ACC112 (cell line): ENCODE measurements around the gene PNPLA8.
"Not testable (repeated sequence)": the region's sequence is repeated elsewhere in the genome, so short reads cannot be mapped to it uniquely, and the experiment has no call there.

ENCODE experiments used
- H2AFZ ChIP-seq: fragments of 200-600 bp; sonication (generic); one replicate; pipeline ENCODE4 v1.6.0; 2017; ENCODE audit warnings: antibody characterized with exemption, low read length; ENCODE audit not compliant: unreplicated experiment
- H3K27ac ChIP-seq: fragments of 200-600 bp; sonication (generic); 2 replicates; pipeline ENCODE4 v1.5.1; 2014; ENCODE audit warnings: low read depth, mild to moderate bottlenecking, antibody characterized with exemption, low read length, moderate library complexity
- H3K27me3 ChIP-seq: fragments of 200-600 bp; sonication (generic); 2 replicates; pipeline ENCODE4 v1.6.1; 2014; ENCODE audit warnings: mild to moderate bottlenecking, antibody characterized with exemption, low read length, moderate library complexity, mixed read lengths; ENCODE audit not compliant: insufficient read depth
- H3K36me3 ChIP-seq: fragments of 200-600 bp; sonication (generic); 2 replicates; pipeline ENCODE4 v1.6.1; 2016; ENCODE audit warnings: mild to moderate bottlenecking, antibody characterized with exemption, low read length, moderate library complexity, mixed read lengths; ENCODE audit not compliant: insufficient read depth
- H3K4me1 ChIP-seq: fragments of 200-600 bp; sonication (generic); one replicate; pipeline ENCODE4 v1.6.1; 2016; ENCODE audit warnings: low read length, mixed read lengths; ENCODE audit not compliant: insufficient read depth, unreplicated experiment, control insufficient read depth
- H3K4me3 ChIP-seq: fragments of 200-600 bp; sonication (generic); 2 replicates; pipeline ENCODE4 v1.5.1; 2014; ENCODE audit warnings: mild to moderate bottlenecking, low read depth, low read length
- H3K79me2 ChIP-seq: fragments of 200-600 bp; sonication (generic); one replicate; pipeline ENCODE4 v1.6.0; 2016; ENCODE audit warnings: low read length; ENCODE audit not compliant: control insufficient read depth, unreplicated experiment, insufficient read depth

Gene PNPLA8

DNA sequence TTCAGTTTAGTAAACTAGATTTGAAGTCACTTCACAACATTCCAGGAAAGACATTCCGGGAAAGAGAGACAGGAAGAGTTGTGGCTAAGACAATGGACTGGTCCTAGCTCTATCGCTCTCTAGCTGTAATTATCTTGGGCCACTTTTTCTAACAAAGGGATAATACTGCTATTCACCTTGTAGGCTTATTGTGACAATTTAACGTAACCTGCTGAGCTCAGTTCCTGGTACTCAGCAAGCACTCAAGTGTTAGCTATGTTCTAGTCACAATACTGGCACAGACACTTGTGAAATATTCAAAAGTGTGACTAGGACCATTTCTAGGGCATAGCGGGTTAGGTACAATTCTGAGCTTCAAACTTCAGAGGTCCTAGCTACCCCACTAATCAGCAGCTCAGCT lies 57.7 kb downstream of the PNPLA8 start:
- H3K4me1 ChIP-seq = peaks cover 5% of the 10 kb centered on the region
- H3K27me3 ChIP-seq = no peaks in the 10 kb centered on the region
- no peak overlapping the region for H3K27ac ChIP-seq
- H3K4me3 ChIP-seq = no peak overlapping the region
- H2AFZ ChIP-seq = no peak overlapping the region
- H3K79me2 ChIP-seq = no peaks in the 10 kb centered on the region
- no peaks in the 10 kb centered on the region for H3K36me3 ChIP-seq

DNA sequence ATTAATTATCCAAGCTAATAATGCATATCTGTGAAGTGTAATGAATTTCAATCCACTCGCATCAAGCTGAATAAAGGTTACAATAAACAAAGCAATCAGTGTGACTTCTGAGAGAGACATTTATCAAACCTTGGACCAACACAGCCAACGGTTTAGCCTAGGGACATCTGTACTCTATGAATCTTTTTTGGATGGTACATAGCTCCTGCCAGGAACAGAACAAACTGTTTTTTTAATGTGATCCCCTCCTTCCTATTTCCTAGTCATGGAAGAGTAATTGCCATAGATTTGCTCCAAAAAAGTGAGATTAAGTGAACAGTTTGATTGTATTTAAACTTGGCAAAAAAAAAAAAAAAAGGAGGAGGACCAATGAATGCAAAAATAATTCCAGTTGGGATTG lies 58.5 kb downstream of the PNPLA8 start:
- Histone ChIP-seq H3K4me3 (no peak overlapping the region), H3K27me3 (no peaks in the 10 kb centered on the region), H3K36me3 (no peaks in the 10 kb centered on the region), H3K79me2 (no peaks in the 10 kb centered on the region), H3K4me1 (peaks cover 5% of the 10 kb centered on the region), H3K27ac (no peak overlapping the region), H2AFZ (no peak overlapping the region)

DNA sequence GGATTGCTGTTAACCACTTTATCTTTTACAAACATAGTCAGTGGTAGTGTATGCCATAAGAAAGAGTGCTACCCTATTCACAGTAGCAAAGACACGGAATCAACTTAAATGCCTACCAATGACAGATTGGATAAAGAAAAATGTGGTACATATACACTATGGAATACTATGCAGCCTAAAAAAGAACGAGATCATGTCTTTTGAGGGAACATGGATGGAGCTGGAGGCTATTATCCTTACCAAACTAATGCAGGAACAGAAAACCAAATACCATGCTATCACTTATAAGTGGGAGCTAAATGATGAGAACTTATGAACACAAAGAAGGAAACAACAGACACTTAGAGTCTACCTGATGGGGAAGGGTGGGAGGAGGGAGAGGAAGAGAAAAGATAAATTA lies 59.6 kb downstream of the PNPLA8 start:
- not testable (repeated sequence) for H3K4me1 ChIP-seq, H3K36me3 ChIP-seq, H3K27ac ChIP-seq, H3K4me3 ChIP-seq, H2AFZ ChIP-seq, H3K79me2 ChIP-seq, H3K27me3 ChIP-seq

DNA sequence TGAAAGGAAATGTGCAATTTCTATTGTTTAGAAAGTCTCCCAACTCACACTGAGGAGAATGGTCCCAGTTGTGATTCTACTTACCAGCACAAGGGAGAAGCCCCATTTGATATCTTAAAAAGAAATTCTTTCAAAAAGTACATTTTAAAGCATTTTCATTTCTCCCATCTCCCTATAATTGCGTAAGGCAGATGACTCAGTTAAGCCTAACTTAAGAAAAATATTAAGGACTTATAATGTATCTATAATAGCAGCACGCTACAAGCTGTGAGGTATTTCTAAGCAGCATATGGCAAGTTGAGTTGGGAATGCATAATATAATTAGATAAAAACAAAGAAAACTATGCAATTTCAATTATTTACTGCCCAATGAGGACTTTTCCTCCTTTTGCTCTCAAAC lies 61.2 kb downstream of the PNPLA8 start:
- no peaks in the 10 kb centered on the region for H3K27me3 ChIP-seq

DNA sequence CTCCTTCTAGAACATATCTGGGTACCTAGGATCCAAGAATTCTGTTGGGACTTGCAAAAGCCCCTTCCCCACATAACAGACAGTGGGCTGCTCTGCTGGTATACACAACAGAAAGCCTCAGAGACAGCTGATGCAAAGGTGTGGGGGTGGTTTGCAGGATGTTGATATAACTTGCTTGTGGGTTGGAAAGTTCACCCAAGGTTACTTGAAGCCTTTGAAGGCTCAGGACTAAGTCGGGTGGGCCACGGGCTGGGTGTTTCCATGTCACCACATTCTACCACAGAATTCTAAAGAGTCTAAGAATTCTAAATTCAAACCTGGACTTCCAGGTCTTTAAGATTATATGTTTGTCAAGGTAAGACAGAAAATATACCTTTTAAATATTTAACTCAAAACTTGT lies 62.3 kb downstream of the PNPLA8 start:
- no peak overlapping the region for H3K27ac ChIP-seq
- no peaks in the 10 kb centered on the region for H3K27me3 ChIP-seq
- H3K4me1 ChIP-seq = peaks cover 7% of the 10 kb centered on the region
- H3K36me3 ChIP-seq = no peaks in the 10 kb centered on the region
- no peak overlapping the region for H3K4me3 ChIP-seq
- no peaks in the 10 kb centered on the region for H3K79me2 ChIP-seq
- no peak overlapping the region for H2AFZ ChIP-seq

More for the DNA sequence above, 61.2 kb downstream of the PNPLA8 start:
- no peaks in the 10 kb centered on the region for H3K36me3 ChIP-seq
- peaks cover 7% of the 10 kb centered on the region for H3K4me1 ChIP-seq
- no peaks in the 10 kb centered on the region for H3K79me2 ChIP-seq
- no peak overlapping the region for H3K4me3 ChIP-seq
- no peak overlapping the region for H2AFZ ChIP-seq
- H3K27ac ChIP-seq = no peak overlapping the region

DNA sequence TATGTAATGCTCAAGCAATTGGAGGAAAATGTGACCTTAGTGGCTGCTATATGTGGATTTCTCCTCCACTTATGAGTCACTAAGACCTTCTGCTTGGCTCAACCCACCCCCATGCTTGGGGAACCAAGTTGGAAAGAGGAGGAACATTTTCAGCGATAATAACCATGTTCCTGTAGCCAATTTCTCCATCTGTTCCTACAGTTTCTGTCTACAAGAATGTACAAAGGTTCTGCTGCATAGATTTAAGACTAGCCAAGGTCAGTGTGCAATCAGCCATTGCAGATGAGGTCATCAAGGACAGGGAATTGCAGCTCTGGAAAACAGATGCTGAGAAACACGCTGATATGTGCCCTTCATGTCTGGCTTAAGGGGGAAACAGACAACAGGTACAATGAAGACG lies 64.1 kb downstream of the PNPLA8 start:
- Histone ChIP-seq H3K4me1 (peaks cover 7% of the 10 kb centered on the region), H3K4me3 (no peak overlapping the region), H3K27me3 (peaks cover 6% of the 10 kb centered on the region), H3K36me3 (no peaks in the 10 kb centered on the region), H3K27ac (no peak overlapping the region), H3K79me2 (no peaks in the 10 kb centered on the region), H2AFZ (no peak overlapping the region)

DNA sequence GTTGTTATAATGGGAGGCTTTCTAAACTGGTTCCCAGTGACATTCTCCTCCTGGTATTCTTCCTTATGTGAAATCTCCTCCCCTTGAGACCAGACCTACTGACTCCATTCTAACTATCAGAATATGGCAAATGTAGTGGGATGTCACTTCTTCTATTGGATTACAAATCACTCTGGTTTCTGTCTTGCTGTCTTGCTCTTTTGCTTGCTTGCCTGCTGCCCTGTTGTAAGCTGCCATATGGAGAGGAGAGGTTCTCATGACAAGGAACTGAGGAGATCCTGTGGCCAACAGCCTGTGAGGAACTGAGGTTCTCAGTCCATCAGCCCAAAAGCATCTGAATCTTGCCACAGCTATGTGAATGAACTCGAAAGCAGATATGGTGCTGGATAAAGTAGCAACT lies 65.0 kb downstream of the PNPLA8 start:
- H3K27ac ChIP-seq = no peak overlapping the region

DNA sequence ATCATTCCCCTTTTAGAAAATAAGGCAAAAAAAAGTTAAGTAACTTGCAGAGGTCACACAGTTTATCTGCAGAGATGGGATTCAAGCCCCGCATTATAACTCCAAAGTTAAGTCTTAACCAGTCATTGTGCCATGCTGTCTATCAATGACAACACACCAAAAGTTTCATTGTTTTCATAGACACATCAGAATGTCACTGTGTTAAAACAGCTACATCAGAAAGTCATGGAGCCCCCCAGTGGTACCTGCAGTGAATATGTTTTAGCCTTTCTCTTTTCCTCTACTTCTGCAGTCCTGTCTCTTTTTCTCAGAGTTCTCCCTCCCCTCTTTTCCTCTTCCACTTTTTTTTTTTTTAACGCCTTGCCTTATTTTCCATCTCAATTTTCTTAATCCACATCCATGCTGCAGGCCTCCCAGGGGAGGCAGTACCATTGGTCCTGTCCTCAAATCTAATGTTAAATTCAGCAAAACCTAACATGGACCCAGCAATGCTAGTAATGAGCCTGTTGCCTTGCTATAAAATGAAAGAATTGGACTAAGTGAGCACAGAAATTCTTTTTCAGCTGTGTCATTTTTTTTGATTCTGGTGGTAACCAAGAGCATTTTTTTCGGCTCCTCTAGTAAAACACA lies 65.9 kb downstream of the PNPLA8 start:
- Histone ChIP-seq H2AFZ (no peak overlapping the region), H3K79me2 (no peaks in the 10 kb centered on the region), H3K36me3 (no peaks in the 10 kb centered on the region), H3K4me3 (no peak overlapping the region), H3K4me1 (peaks cover 7% of the 10 kb centered on the region), H3K27me3 (peaks cover 6% of the 10 kb centered on the region), H3K27ac (no peak overlapping the region)

More for the DNA sequence above, 65.0 kb downstream of the PNPLA8 start:
- H3K4me3 ChIP-seq = no peak overlapping the region
- no peaks in the 10 kb centered on the region for H3K36me3 ChIP-seq
- H3K4me1 ChIP-seq = peaks cover 7% of the 10 kb centered on the region
- H3K27me3 ChIP-seq = peaks cover 6% of the 10 kb centered on the region
- H2AFZ ChIP-seq = no peak overlapping the region
- H3K79me2 ChIP-seq = no peaks in the 10 kb centered on the region

DNA sequence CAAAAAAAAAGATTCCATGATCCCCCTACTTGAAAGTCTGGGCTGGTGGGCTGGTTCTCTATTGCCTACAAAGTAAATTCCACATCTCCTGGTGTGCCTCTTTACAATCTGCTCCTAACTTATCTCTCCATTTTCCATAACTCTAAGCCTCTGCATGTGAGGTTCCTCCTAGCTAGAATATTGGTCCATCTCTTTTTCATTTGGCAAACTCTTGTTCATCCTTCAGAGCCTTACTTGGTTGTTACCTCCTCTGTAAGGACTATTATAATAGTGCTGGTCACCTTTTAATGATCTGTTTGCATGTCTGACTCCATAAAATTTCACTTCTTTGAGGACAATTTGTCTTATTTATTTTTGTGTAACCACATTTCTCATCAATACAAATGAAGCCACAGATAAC lies 68.1 kb downstream of the PNPLA8 start:
- Histone ChIP-seq H3K27ac (no peak overlapping the region), H3K4me1 (peaks cover 17% of the 10 kb centered on the region), H3K36me3 (no peaks in the 10 kb centered on the region), H2AFZ (no peak overlapping the region), H3K27me3 (peaks cover 6% of the 10 kb centered on the region), H3K79me2 (peaks cover 14% of the 10 kb centered on the region), H3K4me3 (no peak overlapping the region)

DNA sequence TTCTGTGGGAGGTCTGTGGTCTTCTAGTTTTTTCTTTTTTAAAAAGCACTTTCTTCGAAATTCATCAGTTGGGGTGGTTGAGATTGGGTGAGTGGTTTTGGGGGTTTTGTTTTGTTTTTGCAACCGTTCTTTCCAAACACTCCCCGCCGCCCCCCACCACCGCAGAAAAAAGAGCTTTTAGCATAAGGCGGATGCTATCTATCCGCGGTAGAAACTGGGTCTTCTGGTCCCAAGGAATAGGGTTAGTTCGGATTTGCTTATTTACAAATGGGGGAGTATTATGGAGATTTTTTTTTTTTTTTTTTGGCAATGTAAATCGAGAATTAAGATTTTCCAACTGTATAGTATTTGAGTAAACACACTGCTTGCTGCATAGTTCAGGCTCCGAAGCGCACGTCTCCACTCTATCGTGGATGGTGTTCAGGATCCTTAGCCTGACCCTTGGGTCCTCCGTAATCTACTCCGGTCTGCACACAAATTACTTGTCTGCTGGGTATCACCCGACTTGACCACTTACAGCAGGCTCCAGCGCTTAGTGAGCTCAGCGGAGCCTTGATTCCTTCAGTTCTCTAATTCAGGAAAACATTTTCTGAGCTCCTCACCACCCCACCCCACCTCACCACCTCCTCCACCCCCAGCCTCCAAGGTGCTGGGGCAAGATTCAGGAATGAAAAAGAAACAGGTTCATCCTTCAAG lies 68.9 kb downstream of the PNPLA8 start:
- H3K36me3 ChIP-seq = no peaks in the 10 kb centered on the region
- H3K27ac ChIP-seq = no peak overlapping the region
- H3K79me2 ChIP-seq = peaks cover 15% of the 10 kb centered on the region
- no peak overlapping the region for H2AFZ ChIP-seq
- peaks cover 6% of the 10 kb centered on the region for H3K27me3 ChIP-seq
- peaks cover 20% of the 10 kb centered on the region for H3K4me1 ChIP-seq
- peak overlapping the region; percentile 80 for H3K4me3 ChIP-seq

DNA sequence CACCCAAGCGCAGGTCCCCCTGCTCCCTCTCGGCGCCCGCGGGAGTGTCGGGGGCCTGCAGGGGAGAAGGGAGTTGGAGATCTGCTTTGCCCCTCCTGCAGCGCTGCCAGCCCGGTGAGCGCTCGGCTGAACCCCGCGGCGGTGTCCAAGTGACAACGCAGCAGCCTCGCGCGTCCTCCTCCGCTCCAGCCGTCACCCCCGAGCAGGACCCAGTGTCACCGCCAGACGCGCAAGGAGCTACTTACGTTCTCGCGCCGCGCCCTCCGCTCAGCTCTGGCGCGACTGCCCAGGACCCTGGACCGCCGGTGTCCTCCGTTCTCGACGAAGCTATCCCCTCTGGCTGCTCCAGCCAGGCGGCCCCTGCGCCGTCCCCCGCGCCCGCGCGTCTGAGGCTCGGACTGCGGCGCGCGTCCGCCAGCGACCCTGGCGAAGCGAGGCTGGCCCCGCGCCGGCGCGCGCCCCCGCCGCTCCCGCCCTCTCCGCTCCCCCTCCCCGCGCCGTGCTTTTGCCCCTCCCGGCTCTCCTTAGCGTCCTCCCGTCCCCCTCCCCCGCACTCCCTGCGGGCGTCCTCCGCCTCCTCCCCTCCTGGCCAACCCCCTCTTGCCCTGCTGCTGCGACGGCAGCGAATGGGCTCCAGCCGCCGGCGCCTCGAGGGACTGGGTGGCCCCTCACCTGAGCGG lies 69.8 kb downstream of the PNPLA8 start, which contains the start of gene NRCAM:
TSS of gene NRCAM (minus strand) at position 439 of the 680 bp plus-strand sequence. CDS start 216,372 bp downstream, outside the sequence.
- Histone ChIP-seq H3K4me1 (peaks cover 26% of the 10 kb centered on the region), H3K4me3 (peak within 1 kb of the TSS; percentile 80), H3K79me2 (peaks cover 15% of the 10 kb centered on the region), H2AFZ (peak within 1 kb of the TSS; percentile 57), H3K27ac (no peak within 1 kb of the TSS), H3K27me3 (peaks cover 6% of the 10 kb centered on the region), H3K36me3 (no peaks in the 10 kb centered on the region)
